GM18873 (cell line): ENCODE measurements around the gene POLG2.
"Not testable (repeated sequence)": the region's sequence is repeated elsewhere in the genome, so short reads cannot be mapped to it uniquely, and the experiment has no call there.

ENCODE experiments used
- ATAC-seq: cut with Tn5 transposase; IDR thresholded peaks from one replicate; pipeline ENCODE4 v1.9.1; 2021; ENCODE audit warnings: mild to moderate bottlenecking, moderate library complexity, moderate number of reproducible peaks; ENCODE audit not compliant: unreplicated experiment, low FRiP score

The POLG2 gene

DNA sequence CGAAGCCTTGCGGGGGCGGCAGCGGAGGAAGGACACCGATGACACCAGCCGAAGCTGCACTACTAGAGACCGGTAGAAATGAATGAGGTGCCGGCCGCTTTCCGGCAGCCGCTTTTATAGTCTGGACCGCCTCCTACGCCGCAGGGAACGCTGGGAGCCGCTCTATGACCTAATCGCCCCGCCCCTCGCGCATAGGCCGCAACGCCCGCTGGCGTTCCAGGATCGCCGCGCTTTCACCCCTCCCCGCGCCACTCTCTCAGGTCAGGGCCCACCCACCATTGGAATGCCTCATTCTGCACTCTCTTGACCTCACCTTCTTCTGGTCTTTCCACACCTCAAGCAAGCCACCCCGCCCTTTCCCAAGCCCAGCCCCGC is 9.3 kb upstream of the POLG2 start, which contains the start of gene DDX5:
Gene DDX5 (minus strand): TSS at position 89 of the 375 bp plus-strand sequence. CDS start 170 bp downstream, outside the sequence.
- ATAC-seq: peak; percentile 50

DNA sequence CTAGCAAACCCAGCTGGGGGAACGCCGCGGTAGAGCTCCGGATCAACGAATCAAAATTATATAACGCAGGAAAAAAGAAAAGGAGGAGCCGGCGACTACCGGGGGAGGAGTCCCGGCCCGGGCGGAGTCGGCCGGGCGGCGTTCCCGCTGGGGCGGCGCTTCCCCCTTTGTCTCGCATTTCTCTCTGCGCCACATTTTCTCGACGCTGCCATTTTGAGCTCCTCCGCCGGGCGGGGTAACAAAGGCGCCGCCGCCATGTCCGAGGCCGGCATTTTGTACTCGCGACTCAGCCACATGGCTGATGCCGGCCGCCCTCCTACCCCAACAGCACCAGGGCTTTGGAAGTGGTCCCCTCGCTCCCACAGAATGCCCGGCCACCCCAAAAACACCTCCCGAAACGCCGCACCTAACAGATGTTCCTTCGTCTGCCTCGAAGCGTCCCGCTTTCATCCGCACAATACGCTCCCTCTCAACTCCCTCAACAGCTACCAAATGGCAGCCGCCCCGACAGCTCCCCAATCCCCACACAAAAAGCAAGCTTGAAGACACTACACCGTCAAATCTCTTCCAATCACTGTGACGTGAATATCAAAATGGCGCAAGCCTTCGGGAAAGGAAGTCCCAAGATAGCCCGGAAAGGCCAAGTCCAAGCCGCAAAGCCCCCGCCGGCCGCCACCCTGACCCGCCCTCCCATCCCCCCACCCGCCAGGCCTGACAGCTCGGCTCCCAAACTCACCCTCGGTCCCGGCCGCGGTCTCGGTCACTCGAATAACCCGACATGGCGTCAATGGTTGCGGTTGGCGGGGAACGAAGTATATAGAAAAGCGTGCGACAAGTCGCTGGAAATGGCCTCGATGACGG is 8.7 kb upstream of the POLG2 start:
- ATAC-seq: peak; percentile 0

DNA sequence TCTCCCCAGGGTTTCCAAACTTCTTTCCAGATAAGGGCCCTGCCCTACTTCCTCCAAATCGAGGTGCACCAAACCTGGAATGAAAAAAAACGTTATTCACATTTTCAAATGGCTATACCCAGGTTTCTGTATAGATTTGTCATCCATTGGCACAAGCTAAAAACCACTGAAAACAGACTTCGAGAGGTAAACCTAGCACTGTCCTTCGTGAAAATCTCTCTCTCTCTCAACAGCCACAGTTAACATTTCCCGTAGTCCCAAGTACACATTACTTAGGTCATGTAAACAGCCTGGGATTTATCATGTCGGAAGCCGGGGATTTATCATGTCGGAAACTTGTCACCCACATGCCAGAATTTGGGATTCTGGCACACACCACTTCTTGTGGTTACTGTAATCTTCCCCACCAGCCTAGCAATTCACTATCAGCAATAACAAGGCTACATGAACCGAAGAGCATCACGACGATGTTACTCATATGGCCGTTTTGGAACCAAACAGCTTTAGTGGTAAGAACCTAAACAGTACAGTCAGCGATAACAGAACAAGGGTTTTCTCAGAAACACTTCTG is 8.0 kb upstream of the POLG2 start:
- ATAC-seq: no peak

DNA sequence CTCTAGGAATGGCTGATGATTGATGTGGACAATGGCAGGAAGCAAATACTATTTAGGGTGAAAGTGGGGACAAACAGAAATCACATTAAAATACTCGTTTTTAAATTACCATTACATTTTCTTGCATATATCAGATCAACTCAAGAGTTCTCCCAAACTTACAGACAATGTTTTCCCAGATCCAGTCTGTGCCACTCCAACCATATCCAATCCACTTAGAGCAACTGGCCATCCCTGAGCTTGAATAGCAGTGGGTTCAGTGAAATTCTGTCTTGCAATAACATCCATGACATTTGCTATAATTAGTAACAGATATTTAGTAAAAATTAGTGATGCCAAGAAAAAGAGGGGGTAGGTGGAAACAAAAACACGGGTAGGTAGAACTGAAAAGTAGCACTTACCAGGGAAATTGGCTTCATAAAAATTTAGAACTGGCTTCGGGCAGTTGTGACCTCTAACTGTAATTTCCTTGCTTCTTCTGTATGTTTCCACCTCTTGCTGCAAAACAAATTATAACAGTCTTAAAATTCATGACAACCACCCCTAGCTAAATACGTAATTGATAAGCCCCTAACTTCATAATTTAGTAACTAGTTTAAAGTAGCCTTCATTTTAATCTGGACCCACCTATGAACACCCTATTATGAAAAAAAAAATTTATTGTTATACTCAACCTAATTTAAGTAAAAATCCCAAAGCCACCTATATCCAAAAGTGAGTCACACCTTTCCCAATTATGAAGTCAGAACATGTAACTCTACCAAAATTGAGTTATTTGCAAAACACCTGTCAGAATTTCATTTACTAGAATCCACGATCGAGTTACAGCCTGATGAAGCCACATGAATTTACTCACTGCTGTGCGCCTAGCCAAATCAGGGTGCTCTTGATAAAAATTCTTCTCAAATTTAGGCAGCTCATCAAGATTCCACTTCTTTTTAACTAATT is 7.2 kb upstream of the POLG2 start:
- no peak for ATAC-seq

DNA sequence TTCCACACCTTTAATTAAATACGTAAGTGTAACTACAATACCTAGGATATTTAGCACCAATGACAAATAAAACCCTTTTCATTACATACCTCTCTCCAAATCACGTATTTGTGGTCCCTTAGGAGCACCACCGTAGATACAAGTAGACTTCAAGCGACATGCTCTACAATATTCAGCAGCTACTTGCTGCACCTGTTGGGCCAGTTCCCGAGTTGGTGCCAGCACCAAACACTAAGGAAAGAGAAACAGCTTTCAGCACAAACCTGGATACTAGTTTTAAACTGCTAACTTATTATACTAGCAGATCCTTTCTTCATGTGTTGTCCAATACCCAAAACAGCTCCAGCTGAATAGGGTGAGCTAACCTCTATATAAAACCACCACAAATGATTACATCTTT is 6.5 kb upstream of the POLG2 start:
- ATAC-seq: no peak

DNA sequence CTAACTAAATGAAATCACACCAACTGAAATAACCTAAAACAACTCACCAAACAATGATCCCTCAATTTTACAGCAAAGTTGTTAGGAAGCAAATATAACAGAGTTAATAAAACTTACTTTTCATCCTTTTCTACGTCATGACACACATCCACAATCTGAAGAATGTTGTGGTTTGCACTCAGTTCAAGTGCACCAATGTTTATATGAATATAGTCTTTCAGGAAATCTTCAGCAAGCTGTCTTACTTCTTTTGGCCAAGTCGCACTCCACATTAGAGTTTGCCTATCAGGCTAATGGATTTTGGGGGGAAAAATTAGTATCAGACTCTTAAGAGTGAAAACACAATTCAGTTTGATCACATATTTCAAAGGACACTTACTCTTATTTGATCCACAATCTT is 6.0 kb upstream of the POLG2 start:
- ATAC-seq: no peak

DNA sequence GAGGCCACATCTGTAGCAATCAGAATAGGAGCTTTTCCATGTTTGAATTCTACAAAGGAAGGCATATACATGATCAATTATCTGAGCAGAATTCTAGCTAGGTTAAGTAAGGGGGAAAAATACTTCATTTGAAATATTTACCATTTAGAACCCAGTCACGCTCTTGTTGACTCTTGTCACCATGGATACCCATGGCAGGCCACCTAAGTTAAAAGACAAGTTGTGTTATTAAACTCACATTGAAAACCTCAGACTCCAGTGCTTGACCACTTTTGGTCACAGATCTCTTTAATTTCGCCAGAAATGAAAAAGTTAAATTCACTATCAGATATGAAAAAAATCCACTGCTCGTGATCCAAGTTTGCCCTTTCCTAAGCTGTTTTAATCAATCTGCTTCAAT is 5.2 kb upstream of the POLG2 start:
- no peak for ATAC-seq

DNA sequence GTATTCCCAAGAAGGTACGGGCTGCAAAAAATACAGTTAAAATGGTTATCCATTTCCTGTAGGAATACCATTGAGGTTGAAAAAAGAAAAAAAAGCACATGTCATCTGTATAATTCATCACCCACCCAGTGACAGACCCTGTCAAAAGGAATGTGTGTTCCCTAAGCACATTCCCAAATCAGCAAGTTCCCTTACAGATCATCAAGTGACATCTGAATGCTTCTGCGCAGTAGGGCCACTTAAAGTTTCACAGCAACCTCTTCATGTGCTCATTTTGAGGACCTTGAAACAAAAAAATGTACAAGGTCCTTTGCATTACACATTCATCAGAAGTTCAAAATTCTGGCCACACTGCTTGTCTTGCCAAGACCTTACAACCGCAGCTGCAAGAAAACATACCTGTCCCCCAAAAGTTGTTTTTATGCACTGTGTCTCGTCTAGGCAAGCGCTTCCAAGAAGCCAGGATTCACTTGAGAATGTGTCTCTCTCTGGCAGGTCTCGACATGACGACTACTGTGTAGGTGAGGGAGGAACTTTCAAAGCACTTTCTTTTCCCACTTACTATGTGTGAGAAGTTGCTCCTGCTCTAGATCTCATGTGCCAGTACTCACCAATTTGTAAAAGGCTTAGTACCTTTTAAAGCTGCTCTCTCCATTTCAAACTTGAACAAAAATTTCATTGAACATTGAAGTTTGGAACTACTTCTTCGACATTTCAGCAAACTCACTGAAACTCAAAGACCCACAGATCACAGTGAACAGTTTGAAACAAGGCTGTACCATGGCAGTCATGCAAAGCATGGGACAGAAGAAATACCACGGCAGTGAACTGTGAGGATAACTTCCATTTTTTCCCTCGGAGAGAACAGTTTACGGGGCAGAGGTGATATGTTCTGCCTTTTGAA is 4.3 kb upstream of the POLG2 start:
- ATAC-seq: no peak

DNA sequence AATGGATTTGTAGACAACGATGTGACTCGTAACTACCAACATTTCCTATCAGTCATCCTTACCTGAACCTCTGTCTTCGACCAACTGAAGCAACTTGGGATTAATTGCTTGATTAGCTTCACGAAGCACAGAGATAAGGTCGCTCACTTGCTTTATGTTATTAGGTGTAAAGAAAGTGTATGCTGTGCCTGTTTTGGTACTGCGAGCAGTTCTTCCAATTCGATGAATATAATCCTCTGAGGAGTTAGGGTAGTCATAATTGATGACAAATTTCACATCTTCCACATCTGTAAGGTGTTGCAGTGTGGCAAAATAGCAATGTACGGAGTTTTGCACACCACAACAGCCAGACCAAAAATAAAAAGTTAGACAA is 3.6 kb upstream of the POLG2 start:
- no peak for ATAC-seq

DNA sequence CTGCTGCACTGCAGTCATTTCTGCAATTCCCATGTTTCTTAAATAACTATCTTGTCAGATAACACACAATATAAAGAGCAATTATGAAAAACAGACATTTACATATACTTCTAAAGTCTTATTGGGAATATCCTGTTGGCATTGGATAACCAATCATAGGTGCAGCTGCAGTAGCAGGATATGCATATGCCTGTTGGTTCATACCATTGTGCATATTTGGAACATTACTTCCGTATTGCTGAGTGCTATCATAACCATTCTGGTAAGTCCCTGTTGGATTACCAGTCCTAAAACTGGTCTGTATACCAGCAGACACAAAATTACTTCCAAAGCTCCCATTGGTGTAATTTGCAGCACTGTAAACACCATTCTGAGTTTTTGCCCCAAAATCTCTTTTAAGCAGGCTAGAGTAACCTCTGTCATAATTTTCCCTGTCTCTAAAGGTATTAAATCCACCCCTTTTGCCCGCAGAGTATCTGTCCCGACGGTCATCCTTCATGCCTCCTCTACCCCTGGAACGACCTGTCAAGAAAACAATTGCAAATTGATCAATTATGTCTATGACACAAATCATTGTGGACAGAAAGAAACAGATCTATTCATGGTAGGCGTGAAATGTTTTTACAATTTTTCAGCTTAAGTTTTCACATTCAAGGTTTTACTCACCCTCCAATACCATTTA is 3.1 kb upstream of the POLG2 start:
- no peak for ATAC-seq

DNA sequence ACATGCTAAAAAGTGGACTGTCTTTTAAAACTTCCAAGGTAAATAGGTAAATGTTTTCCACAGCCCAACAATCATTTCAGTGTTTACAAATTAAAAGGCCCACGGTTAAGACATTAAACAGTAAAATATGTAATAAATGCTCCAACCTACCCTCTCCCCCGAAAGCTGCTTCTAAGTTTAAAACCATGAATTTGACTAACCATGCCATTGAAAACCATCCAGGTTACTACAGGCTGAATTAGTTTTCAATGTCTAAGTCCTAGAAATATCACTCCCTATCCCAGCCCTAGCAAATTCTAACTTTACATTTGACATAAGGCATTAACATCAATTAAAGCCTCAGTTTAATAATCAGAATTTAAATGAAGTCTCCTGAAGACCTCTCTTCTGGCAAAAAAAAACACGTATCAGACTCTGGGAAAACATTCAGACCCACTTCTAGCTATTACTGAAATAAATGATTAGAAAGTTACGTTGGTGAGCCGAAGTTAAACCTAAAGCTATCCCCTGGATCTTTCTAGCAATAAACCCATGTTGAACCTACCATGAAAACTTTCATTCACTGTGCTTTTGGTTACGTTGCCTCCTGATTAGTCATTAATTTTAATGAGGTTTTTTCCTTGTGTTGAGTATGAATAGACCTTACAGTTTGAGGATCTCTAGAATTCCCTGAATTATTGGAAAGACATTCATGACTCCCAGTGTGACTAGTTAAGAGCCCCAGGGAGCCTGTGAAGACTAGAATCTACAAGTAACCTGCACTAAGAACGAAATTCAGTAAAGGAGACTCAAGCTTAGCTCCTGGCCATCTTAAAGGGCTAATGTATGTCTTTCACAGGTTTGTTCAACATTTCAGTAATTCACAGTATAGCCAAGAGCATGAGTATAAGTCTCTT is 1.7 kb upstream of the POLG2 start:
- ATAC-seq: no peak

DNA sequence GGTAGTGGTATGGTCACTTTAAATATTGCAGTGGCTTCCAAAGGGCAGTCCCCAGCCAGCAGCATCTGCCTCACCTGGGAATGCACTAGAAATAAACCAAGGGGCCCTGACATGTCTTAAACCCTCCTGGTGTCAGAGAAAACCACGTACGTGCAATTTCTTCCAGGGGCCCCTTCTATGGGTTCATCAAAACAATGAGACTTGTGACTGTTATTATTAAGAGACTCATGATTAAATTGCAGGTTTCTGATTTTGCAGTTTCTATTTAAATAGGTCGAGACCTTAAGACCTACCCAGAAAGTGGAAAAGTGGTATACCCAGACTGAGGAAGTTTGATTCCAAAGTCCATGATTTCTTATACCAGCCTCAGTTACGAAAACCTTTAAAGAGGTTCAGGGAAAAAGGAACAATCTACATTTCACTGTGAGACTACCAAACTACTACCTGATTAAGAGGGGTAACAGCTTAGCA is 746 bp upstream of the POLG2 start:
- ATAC-seq: no peak

DNA sequence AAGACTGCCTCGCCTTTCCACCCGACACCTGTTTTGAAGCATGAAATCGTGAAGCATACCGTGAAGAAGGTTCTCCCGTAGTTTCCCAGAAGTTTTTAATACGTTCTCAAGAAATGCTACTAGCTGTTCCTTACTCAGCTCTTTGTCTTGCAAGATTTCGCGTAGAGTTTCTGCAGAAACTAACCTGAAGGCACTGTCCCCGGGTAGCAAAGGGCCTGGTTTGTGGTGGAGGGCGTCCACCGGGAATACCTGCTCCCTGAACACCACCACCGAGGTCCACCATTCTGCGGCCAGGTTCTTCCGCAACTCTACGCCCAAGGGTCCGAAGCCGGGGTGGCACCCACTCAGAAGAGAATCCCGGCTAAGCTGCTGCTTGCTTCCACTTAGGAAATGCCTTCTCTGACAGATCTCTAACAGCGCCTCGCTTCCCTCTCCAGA is 487 bp downstream of the POLG2 start:
- ATAC-seq: no peak

DNA sequence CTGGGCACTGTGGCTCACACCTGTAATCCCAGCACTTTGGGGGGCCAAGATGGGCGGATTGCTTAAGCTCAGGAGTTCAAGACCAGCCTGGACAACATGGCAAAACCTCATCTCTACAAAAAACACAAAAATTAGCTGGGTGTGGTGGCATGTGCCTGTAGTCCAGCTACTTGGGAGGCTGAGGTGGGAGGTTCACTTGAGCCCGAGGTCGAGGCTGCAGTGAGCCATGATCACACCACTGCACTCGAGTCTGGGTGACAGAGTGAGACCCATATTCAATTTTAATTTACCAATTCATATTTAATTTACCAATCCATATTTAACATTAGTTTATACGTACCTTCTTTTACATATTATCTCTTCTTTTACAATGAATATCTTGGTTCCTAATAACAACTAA is 1.6 kb downstream of the POLG2 start:
- not testable (repeated sequence) for ATAC-seq

DNA sequence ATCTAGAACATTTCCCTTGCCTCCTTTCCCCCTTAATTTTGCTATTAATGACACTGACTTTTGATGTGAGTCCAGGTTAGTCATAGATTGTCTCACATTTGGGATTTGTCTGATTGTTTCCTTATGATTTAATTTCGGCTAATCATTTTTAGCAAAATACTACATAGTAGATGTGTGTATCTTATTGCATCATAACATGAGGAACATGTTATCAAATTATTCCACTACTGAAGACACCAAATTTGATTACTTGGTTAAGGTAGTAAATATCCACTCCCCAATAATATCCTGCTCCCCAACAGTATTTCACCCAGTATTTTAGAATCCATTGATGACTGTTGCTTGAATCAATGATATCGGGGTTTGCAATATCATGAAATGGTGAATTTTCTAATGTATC is 2.7 kb downstream of the POLG2 start:
- no peak for ATAC-seq

DNA sequence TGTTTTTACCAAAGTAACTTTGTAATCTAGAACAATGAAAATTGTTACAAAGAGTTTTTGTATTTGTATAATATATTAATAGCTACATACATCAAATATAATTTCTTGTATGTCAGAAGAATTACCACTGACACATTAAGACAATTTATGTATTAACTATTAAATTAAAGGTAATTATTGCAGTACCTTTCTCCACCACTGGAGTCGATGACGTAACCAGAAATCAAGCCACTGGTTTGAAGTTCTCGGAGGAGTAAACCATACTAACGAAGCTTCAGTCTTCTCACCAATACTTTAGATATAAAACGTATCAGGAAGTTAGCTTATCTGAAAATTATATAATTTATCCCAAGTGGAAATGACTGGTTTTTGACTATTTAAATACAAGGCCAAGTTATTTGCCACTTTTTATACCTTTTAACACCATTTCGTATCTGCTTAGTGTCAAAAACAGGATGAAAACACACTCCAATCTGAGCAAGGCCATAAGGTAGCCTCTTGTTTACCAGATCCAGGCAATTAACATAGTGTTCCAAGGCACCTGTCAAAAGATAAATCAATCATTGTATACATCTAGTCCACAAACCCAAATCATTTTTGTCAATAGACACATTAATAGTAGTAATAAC is 4.3 kb downstream of the POLG2 start:
- ATAC-seq: no peak

DNA sequence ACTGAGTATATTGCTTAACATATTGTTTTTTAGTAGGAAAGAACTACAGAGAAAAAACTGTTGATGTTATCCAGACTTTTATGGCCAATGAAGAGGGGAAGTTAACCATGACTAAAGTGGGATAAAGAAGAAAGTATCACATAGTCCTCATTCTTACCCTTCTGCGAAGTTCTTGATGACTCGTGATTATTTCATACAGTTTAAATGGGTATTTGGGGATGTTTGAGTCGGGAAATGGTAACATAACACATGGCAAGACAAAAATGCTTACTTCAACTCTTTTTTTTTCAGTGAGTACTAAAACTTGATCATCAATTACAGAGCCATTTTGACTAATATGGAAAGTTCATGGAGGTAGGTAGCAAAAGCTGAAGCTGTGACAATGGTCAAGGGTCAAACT is 4.9 kb downstream of the POLG2 start:
- no peak for ATAC-seq
